ENCODE data around the gene SLC66A1.

- TF ChIP-seq CTCF (conservative IDR thresholded peaks at IDR 0.05; ENCODE audit: low read depth, low read length) (no peak), EZH2 (IDR thresholded peaks at IDR 0.05; ENCODE audit: low read length, unreplicated experiment) (no peak), EZH2phosphoT487 (IDR thresholded peaks at IDR 0.05; ENCODE audit: borderline replicate concordance, low read length) (no peak)
Measured at GRCh38 chr1:19309123-19309813, 2.9 kb upstream of the SLC66A1 start.
